NCI-H774 (cell line): ENCODE data around the gene OR14I1.
"Not testable (repeated sequence)": the region's sequence is repeated elsewhere in the genome, so short reads cannot be mapped to it uniquely, and the experiment has no call there.

ENCODE experiments used
- DNase-seq: peaks from one replicate; lab custom pipeline; 2025; lab: John Stamatoyannopoulos, UW

Gene OR14I1

GRCh38 chr1:248688527-248689298 is 13.9 kb downstream of the OR14I1 start:
- DNase-seq, result no peak

GRCh38 chr1:248686815-248687214 is 15.8 kb downstream of the OR14I1 start:
- no peak for DNase-seq

GRCh38 chr1:248681651-248682050 is 20.9 kb downstream of the OR14I1 start:
- DNase-seq, result no peak

GRCh38 chr1:248670003-248670402 is 32.6 kb downstream of the OR14I1 start:
- no peak for DNase-seq

- DNase-seq, result not testable (repeated sequence)
These were observed 38.9 kb downstream of the OR14I1 start for GRCh38 chr1:248663453-248664328.

- DNase-seq, result not testable (repeated sequence)
These were observed 45.8 kb downstream of the OR14I1 start for GRCh38 chr1:248656797-248657196.

- DNase-seq, result not testable (repeated sequence)
These were observed 47.2 kb downstream of the OR14I1 start, which contains the start of gene OR2T27 for GRCh38 chr1:248655354-248655753. Gene OR2T27 (minus strand): TSS chr1:248655528. CDS start chr1:248650884, 4,644 bp downstream.
